H1 (cell line): ENCODE measurements around the gene CEP89. TPM values are rescaled to one million over a fixed set of nuclear protein-coding genes. Genes with fewer than 3 reads are reported as not detected.
"Not testable (repeated sequence)": the region's sequence is repeated elsewhere in the genome, so short reads cannot be mapped to it uniquely, and the experiment has no call there.

Experiments
- CTCF ChIA-PET: fragments of 300-600 bp; sonication (Branson Sonifier 250); formaldehyde crosslinking; loops from one replicate; lab custom pipeline; 2021; ENCODE audit not compliant: partially characterized antibody; lab: Charles Lee
- POLR2A ChIA-PET: fragments of 300-600 bp; sonication (Branson Sonifier 250); formaldehyde crosslinking; loops from one replicate; lab custom pipeline; 2021; ENCODE audit warnings: inconsistent platforms; ENCODE audit not compliant: partially characterized antibody; lab: Charles Lee
- DNase-seq, 2 experiments: peaks; one replicate each; pipeline versions ENCODE4 v3.0.0 to v3.0.0-alpha.2; 2010 to 2022; ENCODE audit warnings: low spot score in 2 of 2, low read depth in 1 of 2, mixed read lengths in 1 of 2
- FAIRE-seq: peaks from 2 replicates; lab custom pipeline; 2011; peaks lifted over from hg19 to GRCh38; lab: Jason Lieb, UNC
- H2AFZ ChIP-seq: 2 replicates; pipeline ENCODE4 v1.8.1; 2012; ENCODE audit warnings: low read length, inconsistent platforms
- H2AK5ac ChIP-seq: 2 replicates; pipeline ENCODE4 v1.6.1; 2013; ENCODE audit warnings: low read depth, low read length
- H2BK120ac ChIP-seq: replicated peaks from 2 replicates; pipeline ENCODE3; 2013; ENCODE audit warnings: low read depth, low read length, inconsistent platforms
- H2BK12ac ChIP-seq: 2 replicates; pipeline ENCODE4 v1.6.1; 2013; ENCODE audit warnings: low read depth, low read length
- H2BK15ac ChIP-seq: 2 replicates; pipeline ENCODE4 v1.6.1; 2013; ENCODE audit warnings: low read length
- H2BK20ac ChIP-seq: 2 replicates; pipeline ENCODE4 v1.6.1; 2013; ENCODE audit warnings: low read length
- H2BK5ac ChIP-seq: 2 replicates; pipeline ENCODE4 v1.6.1; 2013; ENCODE audit warnings: low read depth, low read length
- H3K14ac ChIP-seq: 2 replicates; pipeline ENCODE4 v1.6.1; 2013; ENCODE audit warnings: inconsistent platforms; ENCODE audit not compliant: insufficient read length
- H3K18ac ChIP-seq: 2 replicates; pipeline ENCODE4 v1.6.1; 2013; ENCODE audit warnings: low read length; ENCODE audit errors: extremely low read depth
- H3K23ac ChIP-seq: 2 replicates; pipeline ENCODE4 v1.6.1; 2013; ENCODE audit warnings: inconsistent platforms; ENCODE audit not compliant: insufficient read length
- H3K23me2 ChIP-seq: 2 replicates; pipeline ENCODE4 v1.6.1; 2013; ENCODE audit warnings: low read depth, low read length
- H3K27ac ChIP-seq: 2 replicates; pipeline ENCODE4 v1.6.1; 2011; ENCODE audit warnings: low read depth, low read length, inconsistent platforms
- H3K27me3 ChIP-seq, 4 experiments: replicated peaks in 1 of 4; 1 replicate in 1 of 4; 2 replicates in 3 of 4; pipeline versions ENCODE4 v1.6.1 to v1.8.1; 2011 to 2013; ENCODE audit warnings: low read length in 3 of 4, mild to moderate bottlenecking in 3 of 4, inconsistent platforms in 2 of 4, mixed read lengths in 2 of 4, moderate library complexity in 1 of 4; ENCODE audit not compliant: control insufficient read depth in 3 of 4, insufficient read depth in 3 of 4; ENCODE audit errors: extremely low read depth in 1 of 4
- H3K36me3 ChIP-seq, 4 experiments: 2 replicates each; pipeline versions ENCODE4 v1.6.1 to v1.8.1; 2011 to 2013; ENCODE audit warnings: mild to moderate bottlenecking in 4 of 4, low read length in 3 of 4, moderate library complexity in 2 of 4, control low read depth in 1 of 4, inconsistent platforms in 1 of 4; ENCODE audit not compliant: insufficient read depth in 4 of 4, control insufficient read depth in 2 of 4
- H3K4ac ChIP-seq: replicated peaks from 2 replicates; pipeline ENCODE3; 2013; ENCODE audit warnings: low read length, low read depth, mixed read lengths, inconsistent platforms; ENCODE audit not compliant: insufficient read length
- H3K4me1 ChIP-seq, 4 experiments: replicated peaks in 1 of 4; 1 replicate in 1 of 4; 2 replicates in 3 of 4; pipeline versions ENCODE4 v1.6.1 to v1.8.1; 2011 to 2013; ENCODE audit warnings: low read length in 3 of 4, inconsistent platforms in 2 of 4, mixed read lengths in 1 of 4; ENCODE audit not compliant: insufficient read depth in 4 of 4, control insufficient read depth in 3 of 4
- H3K4me2 ChIP-seq, 2 experiments: 2 replicates each; pipeline versions ENCODE4 v1.6.1 to v1.8.1; 2011 to 2013; ENCODE audit warnings: low read depth in 2 of 2, low read length in 2 of 2, control low read depth in 1 of 2, inconsistent platforms in 1 of 2, mild to moderate bottlenecking in 1 of 2; ENCODE audit not compliant: insufficient read depth in 1 of 2
- H3K4me3 ChIP-seq, 4 experiments: fragments of 200-600, 300-600 bp in 1 of 4; sonication (generic), shearing (Covaris generic), sonication (Bioruptor Twin) in 1 of 4; 2 replicates each; pipeline versions ENCODE4 v1.5.1 to v1.8.1; 2011 to 2016; ENCODE audit warnings: low read length in 4 of 4, low read depth in 3 of 4, control low read depth in 2 of 4, inconsistent platforms in 2 of 4, mild to moderate bottlenecking in 2 of 4, mixed read lengths in 1 of 4, moderate library complexity in 1 of 4; ENCODE audit not compliant: insufficient read depth in 2 of 4; ENCODE audit errors: extremely low read depth in 1 of 4
- H3K56ac ChIP-seq: replicated peaks from 2 replicates; pipeline ENCODE3; 2013; ENCODE audit warnings: low read depth, mild to moderate bottlenecking, mixed read lengths, low read length, inconsistent platforms; ENCODE audit not compliant: insufficient read length
- H3K79me1 ChIP-seq: 2 replicates; pipeline ENCODE4 v1.6.1; 2013; ENCODE audit warnings: low read depth, low read length, control low read depth
- H3K79me2 ChIP-seq, 2 experiments: 2 replicates each; pipeline versions ENCODE4 v1.6.1 to v1.8.1; 2012 to 2013; ENCODE audit warnings: low read length in 2 of 2, mild to moderate bottlenecking in 2 of 2, inconsistent platforms in 1 of 2; ENCODE audit not compliant: insufficient read depth in 2 of 2, control insufficient read depth in 1 of 2
- H3K9ac ChIP-seq, 4 experiments: replicated peaks in 1 of 4; 1 replicate in 1 of 4; 2 replicates in 3 of 4; pipeline versions ENCODE4 v1.6.1 to v1.8.1; 2011 to 2013; ENCODE audit warnings: low read depth in 3 of 4, low read length in 3 of 4, control low read depth in 2 of 4, mild to moderate bottlenecking in 2 of 4, moderate library complexity in 2 of 4, inconsistent platforms in 1 of 4; ENCODE audit errors: extremely low read depth in 1 of 4
- H3K9me3 ChIP-seq, 2 experiments: 2 replicates each; pipeline versions ENCODE4 v1.6.1 to v1.8.1; 2012 to 2013; ENCODE audit warnings: mild to moderate bottlenecking in 2 of 2, moderate library complexity in 2 of 2, control low read depth in 1 of 2, inconsistent platforms in 1 of 2, low read depth in 1 of 2, low read length in 1 of 2, mixed read lengths in 1 of 2; ENCODE audit not compliant: insufficient read depth in 2 of 2
- H4K20me1 ChIP-seq, 2 experiments: replicated peaks in 1 of 2; 2 replicates each; pipeline versions ENCODE3 to v1.8.1; 2011 to 2013; ENCODE audit warnings: inconsistent platforms in 2 of 2, low read length in 2 of 2, mild to moderate bottlenecking in 1 of 2; ENCODE audit not compliant: insufficient read depth in 2 of 2, control insufficient read depth in 1 of 2
- H4K5ac ChIP-seq: 2 replicates; pipeline ENCODE4 v1.6.1; 2013; ENCODE audit warnings: low read length, low read depth, mixed read lengths, inconsistent platforms; ENCODE audit not compliant: insufficient read length
- H4K8ac ChIP-seq: 2 replicates; pipeline ENCODE4 v1.8.0; 2013; ENCODE audit warnings: mild to moderate bottlenecking, moderate library complexity, low read length, inconsistent platforms; ENCODE audit not compliant: insufficient read depth; ENCODE audit errors: extremely low read depth
- H4K91ac ChIP-seq: replicated peaks from 2 replicates; pipeline ENCODE3; 2013; ENCODE audit warnings: low read length, mixed read lengths, inconsistent platforms; ENCODE audit not compliant: insufficient read length
- WGBS, 2 experiments: shearing (Covaris generic) in 1 of 2; methylation state at CpG; one replicate each; pipeline versions ENCODE4 v1.1.6 to v1.1.7; 2013 to 2015; ENCODE audit warnings: low lambda C conversion rate in 2 of 2, mixed read lengths in 2 of 2, inconsistent platforms in 1 of 2, low coverage in 1 of 2, missing lambda C conversion rate in 1 of 2; ENCODE audit not compliant: insufficient replicate concordance in 2 of 2, insufficient coverage in 1 of 2, insufficient read length in 1 of 2; ENCODE audit errors: extremely low coverage in 1 of 2, missing lambda C conversion rate in 1 of 2; 5-methylcytosine and 5-hydroxymethylcytosine counted together
- polyA plus RNA-seq, 7 experiments: library from polyadenylated mRNA; depleted of rRNA in 3 of 7; stranded (reverse) in 5 of 7; unstranded in 2 of 7; fragments of >200 nt in 5 of 7; fragments of 200-250 nt in 2 of 7; gene quantifications; 1 replicate in 5 of 7; 2 replicates in 1 of 7; 4 replicates in 1 of 7; pipeline versions ENCODE4 v1.2.1 to v1.2.3, GENCODE V29; 2011 to 2013; ENCODE audit warnings: missing spikeins in 2 of 7, mixed read lengths in 2 of 7
- total RNA-seq: library from RNA; stranded (reverse); fragmentation: NEBNext Ultra II Directional; extraction: Animal tissue kit (Norgen Biotek cat#: 25700); gene quantifications from 2 replicates; pipeline ENCODE4 v1.2.1, GENCODE V29; 2021

Gene CEP89
- total and polyA plus RNA-seq, 2 of the 8 experiments (the other 6 are each of a cell fraction or from before 2014, with no cell fraction given): 23.0 to 23.6 TPM

GRCh38 chr19:32941273-32941672 is 30.5 kb downstream of the CEP89 start:
- H4K91ac ChIP-seq, H3K9ac ChIP-seq, H3K79me2 ChIP-seq, H3K23me2 ChIP-seq, H2BK12ac ChIP-seq, DNase-seq, FAIRE-seq, H3K4ac ChIP-seq, H4K20me1 ChIP-seq, H3K4me1 ChIP-seq, H3K18ac ChIP-seq, H3K4me2 ChIP-seq, H2BK5ac ChIP-seq, H2BK20ac ChIP-seq, H2AFZ ChIP-seq, H3K27me3 ChIP-seq, H3K4me3 ChIP-seq, H3K14ac ChIP-seq, H2BK120ac ChIP-seq, H3K79me1 ChIP-seq, H2AK5ac ChIP-seq, H3K36me3 ChIP-seq, H3K27ac ChIP-seq, H3K9me3 ChIP-seq, POLR2A ChIA-PET, H2BK15ac ChIP-seq, H3K23ac ChIP-seq, H3K56ac ChIP-seq, H4K5ac ChIP-seq: not testable (repeated sequence)
- H4K8ac ChIP-seq: peak overlapping the region; percentile 73; the same call in 1 of the 2 replicates
- CTCF ChIA-PET: interaction anchor here (0.7 kb wide), 1 partner anchor 362 kb away, joined by 3 read pairs; no protein-coding TSS in a partner anchor
- WGBS, 2 experiments: 89% methylated on average over 5 of the region's 5 CpGs; no CpG with 5 or more reads in 1 of the 2 experiments
